Measurements from ENCODE around the gene PNISR.

Gene PNISR

DNA sequence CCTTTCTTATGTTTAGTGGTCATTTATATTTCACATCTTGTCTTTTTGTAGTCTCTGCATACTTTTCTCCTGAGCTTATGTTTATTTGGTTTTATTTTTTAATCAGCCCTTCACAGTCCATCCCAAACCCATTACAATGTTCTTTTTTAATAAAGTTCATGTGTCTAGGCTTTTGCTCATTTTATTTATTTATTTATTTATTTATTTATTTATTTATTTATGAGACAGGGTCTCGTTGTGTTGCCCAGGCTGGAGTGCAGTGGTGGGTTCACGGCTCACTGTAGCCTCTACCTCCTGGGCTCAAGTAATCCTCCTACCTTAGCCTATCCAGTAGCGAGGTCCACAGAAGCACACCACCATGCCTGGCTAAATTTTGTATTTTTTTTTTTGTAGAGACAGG lies 34.2 kb downstream of the PNISR start:
- no peak for DNase-seq (ENCODE audit: low read depth)
- TF ChIP-seq, protein P1, sequence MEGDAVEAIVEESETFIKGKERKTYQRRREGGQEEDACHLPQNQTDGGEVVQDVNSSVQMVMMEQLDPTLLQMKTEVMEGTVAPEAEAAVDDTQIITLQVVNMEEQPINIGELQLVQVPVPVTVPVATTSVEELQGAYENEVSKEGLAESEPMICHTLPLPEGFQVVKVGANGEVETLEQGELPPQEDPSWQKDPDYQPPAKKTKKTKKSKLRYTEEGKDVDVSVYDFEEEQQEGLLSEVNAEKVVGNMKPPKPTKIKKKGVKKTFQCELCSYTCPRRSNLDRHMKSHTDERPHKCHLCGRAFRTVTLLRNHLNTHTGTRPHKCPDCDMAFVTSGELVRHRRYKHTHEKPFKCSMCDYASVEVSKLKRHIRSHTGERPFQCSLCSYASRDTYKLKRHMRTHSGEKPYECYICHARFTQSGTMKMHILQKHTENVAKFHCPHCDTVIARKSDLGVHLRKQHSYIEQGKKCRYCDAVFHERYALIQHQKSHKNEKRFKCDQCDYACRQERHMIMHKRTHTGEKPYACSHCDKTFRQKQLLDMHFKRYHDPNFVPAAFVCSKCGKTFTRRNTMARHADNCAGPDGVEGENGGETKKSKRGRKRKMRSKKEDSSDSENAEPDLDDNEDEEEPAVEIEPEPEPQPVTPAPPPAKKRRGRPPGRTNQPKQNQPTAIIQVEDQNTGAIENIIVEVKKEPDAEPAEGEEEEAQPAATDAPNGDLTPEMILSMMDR (IDR thresholded peaks at IDR 0.05; ENCODE audit: control insufficient read depth, extremely low read depth, insufficient read depth), result no peak
- H3K4me3 ChIP-seq (ENCODE audit: low read depth, low read length), result no peak overlapping the region

DNA sequence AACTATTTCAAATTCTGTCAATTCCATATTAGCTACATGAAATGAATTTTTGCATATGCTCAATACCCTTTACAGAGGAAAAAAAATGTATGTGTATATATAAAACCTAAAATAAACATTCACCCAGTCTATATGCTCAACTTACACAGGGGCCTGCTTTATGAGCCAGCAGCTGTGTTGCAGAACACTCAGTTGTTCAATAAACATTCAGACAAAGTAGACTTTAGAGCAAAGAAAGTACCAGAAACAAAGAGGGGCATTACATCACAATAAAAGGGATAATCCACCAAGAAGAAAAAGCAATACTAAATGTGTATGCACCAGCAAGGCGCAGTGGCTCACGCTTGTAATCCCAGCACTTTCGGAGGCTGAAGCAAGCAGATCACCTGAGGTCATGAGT lies 40.6 kb downstream of the PNISR start:
- DNase-seq (ENCODE audit: low read depth), result no peak

DNA sequence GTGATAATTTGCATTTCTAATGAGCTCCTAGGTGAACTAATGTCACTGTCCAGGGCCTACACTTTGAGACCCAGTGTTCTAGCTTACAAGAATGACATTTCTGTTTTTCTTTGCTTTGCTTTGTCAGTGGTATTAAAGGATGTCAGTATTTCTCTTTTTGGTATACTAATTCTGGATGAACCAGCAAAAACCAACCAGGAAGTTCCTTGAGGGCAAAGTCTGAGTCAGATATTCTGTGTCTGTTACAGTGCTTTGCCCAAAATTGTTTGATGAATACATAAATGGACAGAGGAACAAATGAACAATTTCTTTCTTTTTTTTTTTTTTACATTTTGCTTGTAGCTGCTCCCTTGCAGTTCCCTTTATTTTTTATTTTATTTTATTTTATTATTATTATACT lies 46.5 kb downstream of the PNISR start:
- DNase-seq (ENCODE audit: low read depth), result no peak
- TF ChIP-seq, protein P1 (IDR thresholded peaks at IDR 0.05; ENCODE audit: control insufficient read depth, extremely low read depth, insufficient read depth), result no peak
- H3K4me3 ChIP-seq (ENCODE audit: low read depth, low read length), result no peak overlapping the region

More for the DNA sequence above, 40.6 kb downstream of the PNISR start:
- TF ChIP-seq, protein P1 (IDR thresholded peaks at IDR 0.05; ENCODE audit: control insufficient read depth, extremely low read depth, insufficient read depth), result no peak
- no peak overlapping the region for H3K4me3 ChIP-seq (ENCODE audit: low read depth, low read length)

DNA sequence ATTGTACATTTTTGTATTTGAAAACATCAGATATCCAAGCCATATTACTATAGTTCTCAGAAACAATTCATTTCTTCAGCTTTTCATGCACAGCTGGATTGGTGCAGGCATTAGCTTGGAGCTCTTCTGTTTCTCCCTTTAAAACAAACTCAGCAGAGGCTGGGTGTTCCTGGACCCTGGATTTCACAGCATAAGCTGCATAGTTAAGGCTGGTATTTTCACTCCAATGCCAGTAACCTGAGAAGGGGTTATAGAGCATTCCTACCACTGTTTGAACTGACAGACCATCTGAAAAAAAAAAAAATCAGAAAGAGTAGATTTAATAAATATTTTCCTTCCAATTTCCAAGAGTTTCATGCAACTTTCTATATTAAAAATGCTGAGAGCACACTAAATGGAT lies 55.6 kb downstream of the PNISR start:
- H3K4me3 ChIP-seq (ENCODE audit: low read depth, low read length), result no peak overlapping the region
- DNase-seq (ENCODE audit: low read depth), result no peak
- TF ChIP-seq, protein P1 (IDR thresholded peaks at IDR 0.05; ENCODE audit: control insufficient read depth, extremely low read depth, insufficient read depth), result no peak

DNA sequence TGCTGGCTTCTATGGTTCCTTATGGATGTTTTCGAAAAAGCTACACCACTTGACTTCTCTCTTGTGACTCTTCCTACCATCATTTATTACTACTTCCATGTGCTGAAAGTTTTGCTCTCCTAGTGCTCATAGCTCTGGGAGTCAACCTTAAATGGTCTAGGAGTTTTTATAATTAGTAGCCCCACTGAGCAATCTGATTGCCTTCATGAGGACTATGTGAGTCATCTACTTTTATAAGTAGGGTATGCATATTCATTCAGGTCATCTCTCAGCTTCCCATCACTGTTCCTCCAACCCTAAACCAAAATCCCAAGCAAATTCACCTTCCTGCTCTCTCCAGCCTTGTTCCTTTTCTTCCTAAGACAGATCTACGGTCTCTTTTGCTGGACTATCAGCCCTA lies 58.3 kb downstream of the PNISR start:
- DNase-seq (ENCODE audit: low read depth), result no peak
- TF ChIP-seq, protein P1 (IDR thresholded peaks at IDR 0.05; ENCODE audit: control insufficient read depth, extremely low read depth, insufficient read depth), result no peak
- H3K4me3 ChIP-seq (ENCODE audit: low read depth, low read length), result no peak overlapping the region

DNA sequence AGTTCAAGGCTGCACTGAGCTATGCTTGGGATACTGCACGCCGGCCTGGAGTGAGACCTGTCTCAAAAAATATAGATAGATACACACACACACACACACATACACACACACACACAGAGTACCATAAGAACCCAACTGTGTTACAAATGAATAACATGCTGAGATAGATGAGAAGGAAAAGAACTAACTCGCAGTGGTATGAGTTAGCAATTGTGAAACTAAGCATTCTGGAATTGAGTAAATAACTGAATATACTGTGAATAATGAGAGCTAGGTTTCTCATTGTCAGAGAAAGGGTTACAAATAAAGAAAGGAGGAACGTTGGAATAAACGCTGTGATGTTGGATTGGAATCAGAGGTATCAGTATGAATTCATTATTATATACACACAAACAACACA lies 61.1 kb downstream of the PNISR start:
- no peak overlapping the region for H3K4me3 ChIP-seq (ENCODE audit: low read depth, low read length)
- no peak for DNase-seq (ENCODE audit: low read depth)
- TF ChIP-seq, protein P1 (IDR thresholded peaks at IDR 0.05; ENCODE audit: control insufficient read depth, extremely low read depth, insufficient read depth), result no peak

DNA sequence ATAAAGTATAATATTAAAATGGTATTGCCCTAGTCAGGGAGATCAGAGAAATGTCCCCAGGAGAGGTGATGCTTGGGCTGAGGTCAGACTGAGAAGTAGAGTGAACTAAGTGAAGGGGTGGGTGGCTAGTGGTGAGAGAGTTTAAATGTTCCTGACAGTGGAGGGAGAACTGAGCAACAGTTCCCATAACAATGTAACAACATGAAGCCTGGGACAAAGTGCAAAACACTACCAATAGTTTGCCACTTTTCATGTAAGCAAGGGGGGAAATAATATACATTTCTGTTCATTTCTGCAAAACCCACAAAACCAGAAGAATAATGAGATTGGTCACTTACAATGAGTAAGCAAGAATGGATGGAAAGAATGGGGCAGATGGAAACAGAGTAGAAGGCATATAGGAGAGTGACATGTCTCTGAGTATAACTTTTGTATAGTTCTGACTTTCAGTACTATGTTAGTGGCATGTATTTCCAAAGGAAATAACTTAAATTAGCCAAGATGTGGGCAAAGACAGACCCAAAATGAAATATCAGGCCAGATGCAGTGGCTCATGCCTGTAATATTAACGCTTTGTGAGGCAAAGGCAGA lies 62.3 kb downstream of the PNISR start:
- H3K4me3 ChIP-seq (ENCODE audit: low read depth, low read length), result no peak overlapping the region
- TF ChIP-seq, protein P1 (IDR thresholded peaks at IDR 0.05; ENCODE audit: control insufficient read depth, extremely low read depth, insufficient read depth), result no peak
- no peak for DNase-seq (ENCODE audit: low read depth)

All from LNCaP clone FGC (cell line).